ENCODE data around the gene NUDT17.
"Not testable (repeated sequence)": the region's sequence is repeated elsewhere in the genome, so short reads cannot be mapped to it uniquely, and the experiment has no call there.

Gene NUDT17

GRCh38 chr1:145845514-145846161 lies at the start of gene NUDT17:
NUDT17 (plus strand) TSS chr1:145845630; CDS start chr1:145845641, 11 bp downstream.
- DNase-seq (ENCODE audit: low read depth), result peak; percentile 64

- no peak for DNase-seq (ENCODE audit: low read depth)
These were observed 48.7 kb upstream of the NUDT17 start for GRCh38 chr1:145796753-145797152.

- no peak for DNase-seq (ENCODE audit: low read depth)
These were observed 45.6 kb upstream of the NUDT17 start for GRCh38 chr1:145799806-145800205.

- DNase-seq (ENCODE audit: low read depth), result no peak
These were observed 41.0 kb upstream of the NUDT17 start for GRCh38 chr1:145804235-145805045.

- no peak for DNase-seq (ENCODE audit: low read depth)
These were observed 40.4 kb upstream of the NUDT17 start for GRCh38 chr1:145805057-145805456.

GRCh38 chr1:145806408-145806807 lies 39.0 kb upstream of the NUDT17 start:
- no peak for DNase-seq (ENCODE audit: low read depth)

GRCh38 chr1:145806844-145807243 lies 38.6 kb upstream of the NUDT17 start:
- no peak for DNase-seq (ENCODE audit: low read depth)

- DNase-seq (ENCODE audit: low read depth), result not testable (repeated sequence)
These were observed 32.2 kb upstream of the NUDT17 start for GRCh38 chr1:145812977-145813810.

- not testable (repeated sequence) for DNase-seq (ENCODE audit: low read depth)
These were observed 27.3 kb upstream of the NUDT17 start for GRCh38 chr1:145818095-145818494.

- not testable (repeated sequence) for DNase-seq (ENCODE audit: low read depth)
These were observed 22.6 kb upstream of the NUDT17 start for GRCh38 chr1:145822779-145823331.

- DNase-seq (ENCODE audit: low read depth), result peak; percentile 71
These were observed 21.6 kb upstream of the NUDT17 start, which contains the start of the genes POLR3C and RNF115 for GRCh38 chr1:145823565-145824498. POLR3C (plus strand) TSS chr1:145824200; CDS start chr1:145825777, 1,577 bp downstream. RNF115 (minus strand) TSS chr1:145824095; CDS start chr1:145823873, 222 bp downstream.

- no peak for DNase-seq (ENCODE audit: low read depth)
These were observed 21.0 kb upstream of the NUDT17 start for GRCh38 chr1:145824499-145824842.

GRCh38 chr1:145826030-145826429 lies 19.4 kb upstream of the NUDT17 start:
- no peak for DNase-seq (ENCODE audit: low read depth)

GRCh38 chr1:145827966-145828365 lies 17.5 kb upstream of the NUDT17 start:
- no peak for DNase-seq (ENCODE audit: low read depth)

- DNase-seq (ENCODE audit: low read depth), result no peak
These were observed 16.9 kb upstream of the NUDT17 start for GRCh38 chr1:145828367-145829026.

- DNase-seq (ENCODE audit: low read depth), result not testable (repeated sequence)
These were observed 14.6 kb upstream of the NUDT17 start for GRCh38 chr1:145830810-145831209.

GRCh38 chr1:145837656-145838055 lies 7.8 kb upstream of the NUDT17 start:
- DNase-seq (ENCODE audit: low read depth), result no peak

- no peak for DNase-seq (ENCODE audit: low read depth)
These were observed 2.4 kb upstream of the NUDT17 start for GRCh38 chr1:145843031-145843430.

- DNase-seq (ENCODE audit: low read depth), result no peak
These were observed 301 bp upstream of the NUDT17 start for GRCh38 chr1:145845144-145845513.

GRCh38 chr1:145846201-145846612 lies 777 bp downstream of the NUDT17 start:
- no peak for DNase-seq (ENCODE audit: low read depth)
